CD4-positive, alpha-beta T cell treated with Interleukin-4 for 1 hour (primary cell): ENCODE data around the gene TRPC4.
"Not testable (repeated sequence)": the region's sequence is repeated elsewhere in the genome, so short reads cannot be mapped to it uniquely, and the experiment has no call there.

ENCODE experiments used
- DNase-seq, 2 donors: peaks; one replicate each; pipeline ENCODE4 v3.0.0-alpha.2; 2020 to 2022

The TRPC4 gene

DNA sequence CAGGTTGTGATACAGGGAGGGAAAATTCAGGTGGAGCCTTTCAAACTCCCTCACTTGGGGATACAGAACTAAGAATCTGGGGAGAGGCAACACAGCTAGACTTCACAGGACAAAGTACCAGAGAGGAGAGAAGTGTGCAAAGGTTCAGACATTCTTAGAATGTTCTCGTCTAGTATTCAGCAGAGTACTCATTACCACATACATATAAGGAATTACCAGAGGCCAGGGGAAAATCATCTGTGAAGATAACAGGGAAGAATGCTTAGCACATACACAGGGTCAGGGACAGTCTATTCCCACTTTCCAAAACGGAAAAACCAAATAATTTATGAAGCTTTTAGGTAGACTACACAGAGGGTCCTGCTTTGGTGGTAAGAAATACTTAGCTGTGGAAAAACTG lies 58.1 kb downstream of the TRPC4 start:
- DNase-seq = no peak

- DNase-seq = no peak
Measured at GRCh38 chr13:37806666-37807065, 62.9 kb downstream of the TRPC4 start.

GRCh38 chr13:37797631-37798030 lies 71.9 kb downstream of the TRPC4 start:
- no peak for DNase-seq

DNA sequence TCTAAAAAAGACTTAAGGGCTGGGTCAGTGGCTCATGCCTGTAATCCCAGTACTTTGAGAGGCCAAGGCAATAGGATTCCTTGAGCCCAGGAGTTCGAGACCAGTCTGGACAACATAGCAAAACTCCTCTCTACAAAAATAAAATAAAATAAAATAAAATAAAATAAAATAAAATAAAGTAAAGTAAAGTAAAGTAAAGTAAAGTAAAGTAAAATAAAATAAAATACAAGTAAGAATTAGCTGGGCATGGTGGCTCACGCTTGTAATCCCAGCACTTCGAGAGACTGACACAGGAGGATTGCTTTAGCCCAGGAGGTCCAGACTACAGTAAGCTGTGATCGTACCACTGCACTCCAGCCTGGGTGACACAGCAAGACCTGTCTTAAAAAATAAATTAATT lies 72.8 kb downstream of the TRPC4 start:
- not testable (repeated sequence) for DNase-seq

DNA sequence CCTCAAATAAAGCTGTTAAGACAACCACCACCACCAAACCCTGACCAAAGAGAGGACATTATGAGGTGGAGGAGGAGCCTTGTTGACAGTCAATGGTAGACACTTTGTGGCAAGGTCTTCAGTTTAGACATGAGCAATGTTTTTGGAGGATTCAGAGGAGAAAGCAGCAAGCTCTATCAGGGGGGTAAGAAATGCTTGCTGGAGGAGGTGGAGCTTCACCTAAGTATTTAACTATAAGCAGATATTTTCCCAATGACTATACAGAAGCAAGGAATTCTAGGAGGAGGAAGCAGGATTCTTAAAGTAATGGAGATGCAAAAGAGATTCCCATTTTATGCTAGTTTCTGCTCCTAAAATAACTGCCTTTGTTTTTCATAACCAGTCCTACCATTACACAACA lies 74.2 kb downstream of the TRPC4 start:
- no peak for DNase-seq

GRCh38 chr13:37791699-37792098 lies 77.9 kb downstream of the TRPC4 start:
- DNase-seq = no peak

GRCh38 chr13:37788346-37788745 lies 81.2 kb downstream of the TRPC4 start:
- DNase-seq = no peak

DNA sequence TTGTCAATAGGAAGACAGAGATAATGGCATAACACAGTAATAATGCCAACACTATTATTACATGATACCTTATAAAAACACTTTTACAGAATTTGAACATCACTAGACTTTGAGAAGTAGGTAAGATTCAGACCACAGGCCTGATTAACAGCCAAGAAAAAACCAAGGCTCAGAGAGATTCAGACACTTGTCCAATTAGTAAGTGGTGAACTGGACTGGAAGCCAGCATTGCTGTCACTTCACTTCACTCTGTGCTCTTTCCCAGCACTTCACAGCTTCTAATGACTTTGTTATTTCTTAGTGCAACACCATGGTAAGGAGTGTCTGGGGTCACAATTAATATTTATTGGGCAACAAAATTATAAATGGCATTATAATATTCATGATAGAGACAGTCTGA lies 91.9 kb downstream of the TRPC4 start:
- DNase-seq = no peak

DNA sequence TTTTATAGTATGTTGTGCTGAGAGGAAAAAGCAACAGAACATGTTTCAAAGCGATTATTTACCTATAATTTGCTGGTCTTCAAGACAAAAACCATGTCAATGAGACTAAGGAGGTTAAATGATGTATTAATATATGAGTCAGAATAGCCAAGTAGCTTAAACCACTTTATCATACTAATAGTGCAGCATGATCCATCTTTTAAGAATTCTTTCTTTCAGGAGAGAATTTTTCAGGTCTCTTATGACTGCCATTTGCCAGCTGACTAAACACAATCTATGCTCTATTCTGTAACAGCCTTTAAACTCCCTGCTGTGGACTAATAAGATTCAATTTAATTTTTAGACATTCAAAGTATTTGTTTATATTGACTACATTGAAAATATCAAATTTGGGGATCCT lies 93.7 kb downstream of the TRPC4 start:
- DNase-seq = no peak

GRCh38 chr13:37772644-37773043 lies 96.9 kb downstream of the TRPC4 start:
- no peak for DNase-seq

DNA sequence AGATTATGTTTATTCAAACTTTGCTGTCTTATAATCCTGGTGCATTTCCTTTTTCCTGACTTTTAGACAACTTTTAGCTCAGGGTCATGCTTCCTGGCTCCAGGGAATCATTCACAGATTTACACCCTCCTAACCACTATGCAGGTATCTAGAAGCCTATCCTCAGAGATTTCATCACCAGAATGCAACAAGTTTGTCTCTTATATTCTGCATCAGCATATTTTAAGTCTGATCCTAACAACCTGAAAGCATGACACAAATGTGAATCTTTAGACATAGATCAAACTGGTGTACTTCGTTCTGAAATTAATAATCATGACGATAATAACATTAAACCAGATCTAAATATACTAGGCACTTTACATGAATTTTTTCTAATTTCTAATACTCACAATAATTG lies 100.0 kb downstream of the TRPC4 start:
- no peak for DNase-seq

GRCh38 chr13:37769078-37769477 lies 100.5 kb downstream of the TRPC4 start:
- DNase-seq = no peak

DNA sequence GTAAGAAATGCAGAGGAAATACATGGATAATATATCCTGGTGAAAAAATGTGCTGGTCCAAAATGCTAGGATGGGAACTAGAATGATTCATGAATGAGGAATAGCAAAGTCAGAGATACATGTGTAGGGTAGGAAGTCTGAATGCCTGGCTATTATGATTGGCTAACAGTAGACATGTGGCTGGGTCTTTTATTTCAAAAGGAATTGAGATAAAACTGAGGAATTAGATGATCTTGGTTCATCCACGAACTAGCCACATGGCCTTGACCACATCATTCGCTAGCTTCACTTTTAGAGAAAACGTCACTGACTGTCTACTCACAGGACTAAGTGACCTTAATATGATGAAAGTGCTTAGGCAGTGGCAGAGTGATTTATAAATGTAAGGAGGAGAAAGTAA lies 103.1 kb downstream of the TRPC4 start:
- DNase-seq = no peak

DNA sequence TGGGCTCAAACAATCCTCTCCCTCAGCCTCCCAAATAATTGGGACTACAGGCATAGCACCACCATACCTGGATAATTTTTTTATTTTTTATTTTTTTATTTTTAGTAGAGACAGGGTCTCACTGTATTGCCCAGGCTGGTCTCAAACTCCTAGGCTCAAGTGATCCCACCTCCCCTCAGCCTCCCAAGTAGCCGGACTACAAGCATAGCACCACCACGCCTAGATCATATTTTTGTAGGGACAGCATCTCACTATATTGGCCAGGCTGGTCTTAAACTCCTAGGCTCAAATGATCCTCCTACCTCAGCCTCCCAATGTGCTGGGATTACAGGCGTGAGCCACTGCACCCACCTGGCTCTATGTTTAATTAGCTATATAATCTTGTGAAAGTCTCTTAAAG lies 114.2 kb downstream of the TRPC4 start:
- no peak for DNase-seq

DNA sequence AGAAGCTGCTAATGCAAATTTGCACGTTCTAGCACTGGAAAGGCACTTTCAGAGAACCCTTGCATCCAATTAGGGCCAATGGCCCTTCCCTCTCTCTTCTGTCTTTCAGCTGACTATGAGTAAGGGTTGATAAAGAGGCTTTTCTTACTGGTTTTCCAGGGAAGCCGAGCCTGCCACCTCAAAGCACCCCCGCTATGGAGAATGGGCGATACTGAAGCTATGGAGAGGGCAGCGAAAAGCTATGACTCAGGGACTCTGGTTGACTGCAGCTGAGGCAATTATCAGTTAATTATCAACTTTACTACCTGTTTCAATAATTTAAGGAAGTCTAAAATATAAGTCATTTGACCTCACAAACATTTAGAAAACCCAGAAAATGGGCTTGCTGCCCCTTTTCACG lies 115.8 kb downstream of the TRPC4 start:
- DNase-seq = no peak

- DNase-seq = no peak
Measured at GRCh38 chr13:37752146-37752545, 117.4 kb downstream of the TRPC4 start.

DNA sequence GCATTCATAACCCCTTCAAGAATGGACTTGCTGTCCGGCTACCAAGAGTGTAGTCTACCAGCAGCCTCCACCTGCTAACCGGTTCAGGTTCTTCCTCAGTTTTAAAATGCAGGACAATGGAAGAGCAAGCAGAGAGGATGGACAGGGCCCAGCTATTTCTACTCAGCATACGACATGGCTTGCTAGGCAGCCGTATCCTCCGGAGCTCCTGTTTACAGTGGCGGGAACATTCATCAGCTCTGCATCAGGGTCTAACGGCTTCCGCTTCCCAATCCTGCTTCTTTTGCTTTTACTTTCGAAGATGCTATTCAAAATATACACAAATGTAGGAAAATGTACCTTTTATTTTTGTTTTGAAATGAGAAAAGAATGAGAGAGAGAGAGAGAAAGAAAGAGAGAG lies 118.5 kb downstream of the TRPC4 start:
- DNase-seq = no peak

DNA sequence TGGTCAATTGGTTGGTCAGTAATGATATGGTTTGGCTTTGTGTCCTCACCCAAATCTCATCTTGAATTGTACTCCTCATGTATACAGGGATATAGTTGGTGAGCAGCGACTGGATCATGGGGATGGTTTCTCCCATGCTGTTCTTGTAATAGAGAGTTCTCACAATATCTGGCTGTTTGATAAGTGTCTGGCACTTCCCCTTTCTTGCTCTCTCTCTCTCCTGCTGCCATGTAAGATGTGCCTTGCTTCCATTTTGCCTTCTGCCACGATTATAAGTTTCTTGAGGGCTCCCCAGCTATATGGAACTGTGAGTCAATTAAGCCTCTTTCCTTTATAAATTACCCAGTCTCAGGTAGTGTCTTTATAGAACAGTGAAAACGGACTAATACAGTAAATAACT lies 120.7 kb downstream of the TRPC4 start:
- no peak for DNase-seq

GRCh38 chr13:37747071-37747612 lies 122.4 kb downstream of the TRPC4 start:
- no peak for DNase-seq

DNA sequence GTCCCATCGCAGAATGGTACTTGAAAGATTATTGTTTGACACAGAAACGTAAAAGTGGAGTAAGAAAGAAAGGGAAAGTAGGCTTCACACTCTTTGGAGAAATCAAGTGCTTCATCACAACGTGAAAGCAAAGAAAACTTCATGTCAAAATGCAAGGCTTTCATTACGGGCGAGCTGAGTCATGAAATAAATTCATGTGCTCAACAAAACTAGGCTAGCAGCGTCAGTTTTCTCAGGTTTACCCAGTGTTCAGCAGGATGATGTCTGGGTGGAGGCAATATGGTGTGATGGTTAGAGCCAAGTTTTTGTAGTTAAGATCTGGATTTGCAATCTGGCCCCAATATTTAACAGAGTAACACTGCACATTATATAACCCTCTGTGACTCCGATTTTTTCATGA lies 128.0 kb downstream of the TRPC4 start:
- DNase-seq = no peak

DNA sequence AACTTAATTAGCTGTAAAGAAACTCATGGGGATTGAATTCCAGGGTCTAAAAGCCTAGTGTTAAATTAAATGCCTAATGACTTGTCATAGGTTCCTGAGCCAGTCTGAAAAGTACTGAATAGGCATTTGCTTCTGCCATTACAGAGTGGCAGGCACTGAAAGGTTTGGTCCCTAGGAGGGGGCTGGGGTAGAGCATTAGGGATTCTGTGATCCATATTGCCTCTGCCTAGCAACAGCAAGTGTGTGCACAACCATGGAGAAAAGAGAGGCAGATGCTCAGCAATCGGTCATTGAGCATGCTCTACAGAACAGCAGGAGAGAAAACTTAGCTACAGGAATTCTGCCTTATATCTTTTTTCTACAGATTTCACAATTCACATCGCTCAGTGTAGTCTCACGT lies 133.5 kb downstream of the TRPC4 start:
- no peak for DNase-seq

DNA sequence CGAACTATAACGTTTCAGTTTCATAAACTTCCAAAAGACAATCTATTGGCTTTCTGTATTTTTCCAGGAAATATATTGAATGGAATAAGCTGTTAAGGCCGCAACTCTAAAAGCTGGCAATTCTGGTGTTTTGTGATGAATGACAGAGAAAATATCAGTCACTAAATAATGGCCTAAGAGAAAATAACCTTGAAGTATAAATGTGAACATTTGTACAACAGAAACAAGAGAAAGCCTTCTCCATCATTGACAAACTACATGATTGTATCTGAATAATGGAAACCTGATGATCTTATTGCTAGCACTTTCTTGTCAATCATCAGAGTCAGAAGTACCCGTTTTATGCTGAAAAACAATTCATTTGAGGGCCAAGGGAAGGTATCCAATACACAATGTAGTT lies 134.3 kb downstream of the TRPC4 start:
- no peak for DNase-seq

DNA sequence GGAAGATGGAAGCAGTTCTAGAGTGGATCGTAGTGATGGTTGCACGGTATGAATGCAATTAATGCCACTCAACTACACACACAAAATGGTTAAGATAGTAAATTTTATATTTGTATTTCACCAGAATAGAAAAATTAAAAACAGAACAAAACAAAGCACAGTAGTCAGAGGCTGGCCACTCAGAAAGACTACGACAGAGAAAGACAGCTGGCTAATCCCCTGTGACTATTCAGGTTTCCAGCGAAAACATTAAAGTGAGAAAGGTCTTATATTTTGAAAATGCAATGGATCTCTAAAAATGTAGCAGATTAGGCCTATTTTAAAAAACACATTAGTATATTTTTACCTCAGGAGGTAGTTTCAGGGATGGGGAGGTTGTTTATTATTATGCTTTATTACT lies 139.7 kb downstream of the TRPC4 start:
- no peak for DNase-seq

- DNase-seq = no peak
Measured at GRCh38 chr13:37716420-37717195, 153.0 kb downstream of the TRPC4 start.

DNA sequence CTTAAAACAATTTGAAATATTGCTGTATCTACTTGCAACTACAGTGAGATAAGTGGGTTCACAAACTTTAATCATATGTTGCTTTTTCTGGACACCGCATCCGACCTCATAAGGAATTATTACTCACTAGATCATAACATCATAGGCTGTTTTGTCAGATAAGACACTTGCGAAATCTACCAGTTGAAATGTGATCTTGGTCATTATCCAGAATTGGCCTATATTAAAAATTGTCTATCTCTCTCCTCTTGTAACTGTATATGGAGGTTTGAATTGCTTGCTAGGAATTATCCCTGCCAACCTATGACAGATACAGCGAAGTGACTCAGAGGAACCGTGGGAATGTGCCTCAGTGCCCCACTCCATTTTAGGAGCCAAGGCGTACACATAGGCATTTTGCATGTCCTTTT lies 154.0 kb downstream of the TRPC4 start:
- DNase-seq = no peak
